NCI-H187 treated with DMSO at 0.1 percent for 48 hours (cell line): ENCODE data around the gene ASPHD1.
"Not testable (repeated sequence)": the region's sequence is repeated elsewhere in the genome, so short reads cannot be mapped to it uniquely, and the experiment has no call there.

ENCODE experiments used
- DNase-seq: peaks from one replicate; lab custom pipeline; 2025; lab: John Stamatoyannopoulos, UW

The ASPHD1 gene

DNA sequence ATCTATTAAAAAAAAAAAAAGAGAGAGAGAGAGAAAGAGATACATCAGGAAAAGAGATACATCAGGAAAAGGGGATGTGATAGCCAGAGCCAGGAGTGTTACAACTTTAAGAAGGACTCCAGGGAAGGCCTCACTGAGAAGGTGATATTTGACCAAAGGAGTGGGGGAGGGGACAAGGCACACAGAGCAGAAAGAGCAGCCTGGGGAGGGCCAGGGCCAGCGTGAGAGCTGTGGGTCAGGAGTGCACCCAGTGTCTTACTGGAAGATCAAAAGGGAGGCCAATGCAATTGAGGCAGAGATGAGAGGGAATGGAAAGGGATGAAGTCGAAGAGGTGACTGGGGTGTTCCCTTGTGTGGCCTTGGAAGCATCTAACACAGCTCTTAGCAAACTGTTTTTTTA lies 7.7 kb downstream of the ASPHD1 start:
- DNase-seq = no peak

DNA sequence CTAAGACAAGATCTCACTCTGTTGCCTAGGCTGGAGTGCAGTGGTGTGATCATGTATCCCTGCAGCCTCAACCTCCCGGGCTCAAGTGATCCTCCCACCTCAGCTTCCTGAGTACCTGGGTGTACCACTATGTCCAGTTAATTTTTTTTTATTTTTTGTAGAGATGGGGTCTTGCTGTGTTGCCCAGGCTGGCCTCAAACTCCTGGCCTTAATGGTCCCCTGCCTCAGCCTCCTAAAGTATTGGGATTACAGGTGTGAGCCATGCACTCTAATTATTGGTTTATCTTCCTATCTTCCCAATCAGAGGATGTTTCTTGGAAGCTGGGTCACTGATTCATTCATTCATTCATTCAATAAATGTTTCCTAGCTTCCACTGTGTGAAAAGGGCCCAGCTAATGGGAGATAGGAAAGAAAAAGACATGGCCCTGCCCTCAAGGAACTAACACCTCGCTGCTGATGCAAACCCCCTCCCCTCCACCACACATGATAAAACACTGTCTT lies 8.5 kb downstream of the ASPHD1 start:
- no peak for DNase-seq

DNA sequence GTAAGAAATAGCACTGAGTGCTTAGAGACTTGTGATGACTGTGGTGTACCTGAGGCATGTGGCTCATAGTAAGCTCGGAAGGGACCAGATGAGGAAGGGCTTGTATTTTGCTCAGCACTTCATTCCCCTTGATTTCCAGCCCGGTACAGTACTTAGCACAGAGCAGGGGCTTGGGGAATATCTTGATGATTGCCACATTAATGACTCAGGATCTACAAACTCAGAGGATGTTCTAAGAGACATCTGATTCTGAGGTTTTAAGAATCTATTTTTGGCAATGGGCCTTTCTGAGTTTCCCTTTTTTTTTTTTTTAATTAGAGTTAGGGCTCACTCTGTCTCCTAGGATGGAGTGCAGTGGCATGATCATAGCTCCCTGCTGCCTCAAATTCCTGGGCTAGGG lies 9.1 kb downstream of the ASPHD1 start:
- DNase-seq = no peak

DNA sequence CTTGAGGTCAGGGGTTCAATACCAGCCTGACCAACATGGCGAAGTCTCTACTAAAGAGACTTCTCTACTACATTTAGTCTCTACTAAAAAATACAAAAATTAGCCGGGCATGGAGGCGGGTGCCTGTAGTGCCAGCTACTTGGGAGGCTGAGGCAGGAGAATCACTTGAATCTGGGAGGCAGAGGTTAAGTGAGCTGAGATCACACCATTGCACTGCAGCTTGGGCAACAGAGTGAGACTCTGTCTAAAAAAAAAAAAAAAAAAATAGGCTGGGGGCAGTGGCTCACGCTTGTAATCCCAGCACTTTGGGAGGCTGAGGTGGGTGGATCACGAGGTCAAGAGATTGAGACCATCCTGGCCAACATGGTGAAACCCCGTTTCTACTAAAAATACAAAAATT lies 9.6 kb downstream of the ASPHD1 start:
- not testable (repeated sequence) for DNase-seq

DNA sequence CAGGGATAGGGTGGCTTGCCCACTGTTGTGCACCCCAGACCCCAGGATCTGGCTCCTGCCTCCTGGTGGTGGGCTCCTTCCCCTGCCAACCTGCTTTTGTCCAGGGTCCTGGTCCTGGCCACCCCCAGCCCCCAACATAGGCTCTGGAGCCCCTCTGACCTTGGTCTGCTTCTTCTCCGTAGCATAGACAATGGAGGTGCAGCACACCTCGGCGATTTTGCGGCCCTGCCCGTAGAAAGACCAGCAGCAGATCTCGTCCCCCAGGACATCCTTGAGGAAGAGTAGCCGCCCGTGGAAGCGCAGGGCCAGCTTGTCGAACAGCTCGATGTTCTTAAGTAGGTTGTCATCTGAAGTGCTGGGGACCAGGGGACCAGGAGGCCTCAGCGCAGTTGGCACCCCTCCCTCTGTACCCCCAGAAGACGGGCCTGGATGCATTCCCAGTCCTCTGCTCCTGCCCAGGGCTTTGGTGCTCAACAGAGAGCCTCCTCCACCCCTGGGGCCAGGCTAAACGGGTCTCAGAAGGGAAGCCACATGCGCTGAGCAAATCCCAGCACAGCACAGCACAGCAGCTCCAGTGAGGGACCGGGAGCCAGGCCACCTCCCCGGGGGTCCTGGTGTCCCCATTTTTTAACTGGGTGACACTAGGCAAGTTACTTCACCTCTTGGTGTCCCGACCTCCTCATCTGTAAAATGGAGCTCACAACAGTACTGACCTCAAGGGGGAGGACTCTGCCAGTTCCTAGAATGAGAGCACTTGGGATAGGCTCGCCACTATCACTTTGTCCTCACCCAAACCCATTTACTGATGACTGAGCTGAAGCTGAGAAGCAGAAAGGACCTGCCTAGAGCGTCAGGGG lies 10.8 kb downstream of the ASPHD1 start:
- DNase-seq = no peak

DNA sequence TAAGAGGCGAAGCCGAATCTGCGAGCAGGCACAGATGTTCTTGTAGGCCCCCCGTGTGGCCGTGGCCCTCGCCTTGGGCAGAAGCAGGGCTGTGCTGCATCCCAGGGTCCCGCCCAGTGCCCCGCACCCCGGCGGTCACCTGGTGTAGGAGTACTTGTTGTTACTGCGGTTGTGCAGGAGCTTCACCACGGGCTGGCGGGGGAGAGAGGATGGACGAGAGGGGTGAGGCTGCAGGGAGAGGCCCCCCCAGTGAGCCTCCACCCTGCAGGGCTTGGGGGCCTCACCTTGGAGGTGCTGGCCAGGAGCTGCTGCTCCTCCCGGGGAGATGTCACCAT lies 11.4 kb downstream of the ASPHD1 start:
- DNase-seq = no peak

DNA sequence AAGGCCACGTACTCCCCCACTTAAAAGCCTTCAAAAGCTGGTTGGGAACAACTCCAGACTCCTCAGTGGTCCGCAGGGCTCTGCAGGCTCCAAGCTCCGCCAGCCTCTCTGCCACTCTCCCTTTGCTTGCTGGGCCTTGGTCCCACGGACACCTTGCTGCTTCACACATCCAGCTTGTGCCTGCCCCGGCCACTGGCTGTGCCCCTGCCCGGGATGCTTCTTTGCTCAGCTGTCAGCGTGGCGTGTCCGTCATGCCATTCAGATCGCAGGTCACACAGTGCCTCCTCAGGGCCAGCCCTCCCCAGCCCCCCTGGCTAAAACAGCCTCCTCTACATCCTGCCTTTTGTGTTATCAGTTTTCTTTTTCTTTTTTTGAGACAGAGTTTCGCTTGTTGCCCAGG lies 11.8 kb downstream of the ASPHD1 start:
- no peak for DNase-seq

DNA sequence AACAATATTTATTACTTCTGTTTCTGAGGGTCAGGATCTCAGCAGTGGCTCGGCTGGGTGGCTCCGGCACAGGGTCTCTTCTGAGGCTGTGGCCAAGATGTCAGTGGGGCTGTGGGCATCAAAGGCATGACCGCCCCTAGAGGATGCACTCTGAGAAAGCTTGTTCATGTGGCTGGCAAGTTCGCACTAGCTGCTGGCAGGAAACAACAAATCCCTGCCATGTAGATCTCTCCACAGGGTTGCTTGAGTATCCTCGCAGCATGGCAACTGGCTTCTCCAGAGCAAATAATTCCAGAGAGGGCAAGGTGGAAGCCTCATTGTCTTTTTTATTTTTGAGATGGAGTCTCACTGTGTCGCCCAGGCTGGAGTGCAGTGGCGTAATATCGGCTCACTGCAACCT lies 13.2 kb downstream of the ASPHD1 start:
- no peak for DNase-seq

DNA sequence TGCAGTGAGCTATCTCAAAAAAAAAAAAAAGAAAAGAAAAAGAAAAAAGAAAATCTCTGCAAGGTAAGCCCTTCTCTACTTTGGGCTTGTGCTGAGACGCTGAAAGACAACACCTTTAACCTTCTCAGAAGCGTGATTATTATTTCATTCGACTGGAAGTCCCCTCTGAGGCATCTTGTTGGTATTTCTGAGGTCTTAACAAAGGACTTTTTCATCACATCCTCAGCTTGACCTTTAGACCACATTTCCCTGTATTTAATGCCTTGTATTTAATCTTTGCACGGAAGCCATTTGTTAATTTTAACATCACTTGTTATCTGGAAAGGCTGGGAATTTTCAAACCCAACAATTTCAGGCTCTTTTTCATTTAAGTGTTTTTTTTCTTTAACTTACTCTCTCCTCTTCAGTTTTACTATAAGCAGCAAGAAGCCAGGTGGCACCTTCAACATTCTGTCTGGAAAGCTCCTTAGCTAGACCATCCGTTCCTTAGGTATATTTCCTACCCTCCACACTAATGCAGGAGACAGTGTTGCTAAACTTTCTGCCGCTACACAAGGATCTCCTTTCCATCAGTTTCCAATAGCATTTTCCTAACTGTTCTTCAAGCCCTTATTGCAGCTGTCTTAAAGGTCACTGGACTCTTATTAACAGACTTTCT lies 15.4 kb downstream of the ASPHD1 start:
- DNase-seq = no peak

DNA sequence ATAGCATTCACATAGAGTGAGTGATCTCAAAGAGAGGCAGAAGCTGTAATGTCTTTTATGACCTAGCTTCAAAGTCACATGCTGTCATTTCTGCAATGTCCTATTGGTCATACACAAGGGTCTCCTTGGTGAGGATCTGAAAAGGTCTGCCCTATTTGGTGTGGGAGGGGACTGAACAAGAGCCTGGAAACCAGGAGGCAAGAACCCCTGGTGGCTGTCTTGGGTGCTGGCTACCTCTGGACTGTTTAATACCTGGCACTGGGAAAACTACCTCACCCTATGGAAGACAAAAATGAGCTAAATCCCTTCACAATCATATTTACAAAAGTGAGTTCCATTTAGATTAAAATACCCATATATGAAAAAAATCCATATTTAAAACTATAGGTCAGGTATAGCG lies 16.7 kb downstream of the ASPHD1 start:
- no peak for DNase-seq

DNA sequence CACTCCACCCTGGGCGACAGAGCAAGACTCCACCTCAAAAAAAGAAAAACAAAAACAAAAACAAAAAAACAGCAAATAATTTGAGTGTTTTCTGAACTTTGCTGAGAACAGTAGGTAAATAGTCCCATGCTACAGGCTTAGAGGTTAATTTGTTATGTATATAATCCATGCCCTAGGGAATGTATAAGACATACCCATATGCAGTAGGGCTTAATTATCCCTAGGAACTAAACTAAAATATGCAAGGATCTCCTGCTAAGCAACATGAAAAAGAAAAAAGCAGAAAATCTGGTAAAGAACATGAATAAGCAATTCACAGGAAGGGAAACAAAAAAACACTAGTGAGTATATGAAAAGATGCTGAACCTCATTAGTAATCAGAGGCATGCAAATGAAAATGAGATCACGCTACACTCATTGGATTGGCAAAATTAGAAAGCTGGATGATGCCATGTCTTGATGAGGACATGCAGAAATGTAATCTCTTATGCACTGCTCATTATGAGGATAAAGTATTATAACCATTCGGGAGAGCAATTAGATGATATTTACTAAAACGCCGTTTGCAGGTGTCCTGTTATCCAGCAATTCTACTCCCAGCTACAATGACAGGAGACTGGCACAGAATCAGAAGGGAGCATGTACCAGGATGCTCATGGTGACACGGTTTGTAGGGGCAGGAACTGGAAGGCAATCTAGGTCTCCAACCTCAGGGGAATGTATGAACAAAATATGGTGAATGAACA lies 20.2 kb downstream of the ASPHD1 start:
- no peak for DNase-seq

DNA sequence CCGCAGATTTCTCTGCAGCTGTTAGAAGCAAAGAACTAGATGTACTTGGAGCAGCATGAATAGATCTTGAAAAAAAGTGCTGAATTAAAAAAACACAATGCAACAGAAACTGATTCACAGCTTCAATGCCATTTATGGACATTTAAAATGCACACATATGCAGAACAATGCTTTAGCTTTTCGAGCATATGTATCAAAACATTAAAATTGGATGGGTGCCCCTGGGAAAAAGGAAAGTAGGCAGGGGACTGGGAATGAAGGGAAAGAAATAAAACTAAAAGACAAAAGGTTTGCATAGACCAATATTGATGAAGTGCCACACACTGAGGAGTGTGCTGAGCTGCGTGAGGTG lies 20.7 kb downstream of the ASPHD1 start:
- no peak for DNase-seq

DNA sequence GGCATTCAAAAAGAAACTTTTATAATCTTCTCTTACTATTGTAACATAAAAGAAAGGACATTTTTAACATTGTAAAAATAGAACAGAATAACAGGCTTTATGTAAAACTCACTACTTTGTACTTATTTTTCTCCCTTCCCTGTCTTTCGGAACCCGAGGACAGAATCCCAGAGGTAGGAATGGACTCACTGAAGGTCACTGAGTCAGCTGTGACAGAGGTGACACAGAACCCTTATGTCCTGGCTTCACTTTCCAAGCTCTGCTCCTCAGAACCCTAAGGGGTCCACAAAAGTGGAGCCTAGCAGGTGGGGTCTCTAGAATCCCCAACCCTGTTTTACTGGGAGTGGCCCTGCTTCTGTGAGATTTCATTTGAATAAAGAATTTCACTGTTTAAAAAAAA lies 22.0 kb downstream of the ASPHD1 start:
- no peak for DNase-seq

DNA sequence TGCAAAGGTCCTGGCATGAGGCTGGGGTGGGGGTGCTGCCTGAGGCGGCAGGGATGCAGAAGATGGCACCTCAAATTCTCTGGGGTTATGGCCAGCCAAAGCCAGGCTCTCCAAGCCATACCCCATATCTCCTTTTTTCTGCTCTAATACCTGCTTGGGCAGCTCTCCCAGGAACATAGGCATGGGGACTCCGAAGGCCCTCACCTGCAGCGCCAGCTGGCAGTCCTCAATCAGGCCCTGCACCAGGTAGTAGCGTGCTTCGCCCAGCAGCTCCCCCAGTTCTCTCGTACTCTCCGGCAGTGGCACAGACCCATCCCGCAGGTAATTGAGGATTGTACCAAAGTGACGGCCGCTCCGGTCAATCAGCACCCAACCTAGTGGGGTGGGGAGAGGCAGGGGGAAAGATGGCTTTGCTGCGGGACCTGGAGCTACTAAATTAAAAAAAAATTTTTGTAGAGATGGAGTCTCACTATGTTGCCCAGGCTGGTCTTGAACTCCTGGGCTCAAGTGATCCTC lies 22.8 kb downstream of the ASPHD1 start:
- DNase-seq = no peak

DNA sequence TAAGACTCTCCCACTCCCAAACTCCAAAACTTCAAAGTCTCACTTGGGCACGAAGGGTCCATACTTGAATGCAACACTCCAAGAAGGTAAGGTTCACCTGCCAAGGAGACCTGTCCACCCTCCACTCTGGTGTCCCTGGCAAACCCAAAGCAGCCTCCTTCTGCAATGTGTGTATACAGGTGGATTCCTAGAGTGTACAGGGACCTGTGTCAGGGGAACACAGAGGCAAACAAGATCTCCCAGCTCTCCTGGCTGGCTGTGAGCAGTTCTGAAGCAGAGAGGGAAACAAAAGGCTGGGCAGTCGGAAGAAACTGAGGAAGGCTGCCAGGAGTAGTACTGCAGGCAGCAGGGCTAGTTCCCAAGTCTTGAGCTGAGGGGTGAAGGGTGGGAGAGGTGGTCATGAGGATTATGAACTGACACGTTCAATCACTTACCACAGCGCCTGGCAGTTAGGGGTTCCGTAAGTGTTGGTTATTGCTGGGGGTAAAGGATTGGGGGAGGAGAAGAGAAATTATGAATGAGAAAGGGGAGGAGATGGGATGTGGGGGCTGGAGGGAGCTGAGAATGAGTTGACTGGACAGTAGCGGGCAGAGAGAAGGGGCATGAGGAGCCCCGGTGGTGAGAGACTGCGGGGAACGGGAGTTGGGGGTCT lies 24.9 kb downstream of the ASPHD1 start:
- DNase-seq = no peak

DNA sequence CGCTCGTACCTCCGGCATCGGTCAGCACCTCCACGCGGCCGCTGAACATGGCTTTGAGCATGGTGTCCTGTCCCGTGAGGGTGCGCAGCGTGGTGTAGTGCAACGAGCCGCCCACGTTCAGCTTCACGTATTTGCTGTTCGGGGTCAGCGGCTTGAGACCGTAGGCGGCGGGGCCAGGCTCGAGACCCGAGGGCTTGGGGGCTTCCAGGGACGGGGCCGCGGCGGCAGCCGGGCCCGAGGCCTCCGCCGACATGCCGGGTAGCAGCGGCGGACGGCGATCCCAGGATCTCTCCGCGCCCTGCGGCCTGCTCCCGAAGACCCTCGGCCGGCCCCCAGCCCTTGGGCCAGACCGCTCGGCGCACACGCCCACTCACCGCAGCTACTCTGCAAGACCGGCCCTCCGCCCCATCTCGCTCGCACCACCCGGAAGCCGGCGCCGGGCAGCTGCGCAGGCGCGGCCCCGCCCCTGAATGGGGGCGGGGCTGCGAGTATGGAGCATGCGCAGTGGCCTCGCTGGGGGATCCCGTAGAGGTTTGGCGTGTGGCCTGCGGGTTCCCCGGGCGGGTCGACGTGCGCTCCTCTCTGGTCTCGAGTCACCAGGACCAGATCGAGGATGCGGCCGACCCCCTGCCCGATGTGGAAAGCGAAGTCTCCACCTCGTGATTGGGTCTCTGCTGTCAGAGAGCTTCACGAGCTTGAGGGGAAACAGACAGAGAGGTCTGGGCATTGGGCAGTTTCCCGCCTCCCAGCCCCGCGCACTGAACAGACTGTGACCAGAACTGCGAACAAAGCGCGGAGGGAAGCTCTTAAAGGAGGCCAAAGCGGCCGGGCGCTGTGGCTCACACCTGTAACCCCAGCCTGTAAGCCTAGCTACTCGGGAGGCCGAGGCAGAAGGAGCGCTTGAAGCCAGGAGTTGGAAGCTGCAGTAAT lies 25.8 kb downstream of the ASPHD1 start, which contains the start of gene KCTD13:
Gene KCTD13, minus strand, starts transcription at position 446 of the 930 bp plus-strand sequence. Its CDS starts 193 bp downstream, at position 253.
- DNase-seq = peak; percentile 1

DNA sequence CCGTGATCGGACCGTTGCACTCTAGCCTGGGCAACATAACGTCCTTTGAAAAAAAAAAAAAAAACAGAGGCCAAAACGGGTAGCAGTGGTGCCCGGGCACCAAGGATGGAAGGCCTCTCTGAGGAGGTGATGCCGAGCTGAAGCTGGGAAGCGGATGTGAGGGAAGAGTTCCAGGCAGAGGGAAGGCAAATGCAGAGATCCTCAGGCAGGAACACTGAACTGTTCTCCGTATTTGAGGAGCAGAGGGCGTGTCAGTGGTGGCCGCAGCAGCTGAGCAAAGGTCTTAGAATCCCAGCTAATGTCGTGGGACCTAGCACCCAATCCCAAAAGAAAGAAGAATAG lies 26.4 kb downstream of the ASPHD1 start:
- DNase-seq = no peak

DNA sequence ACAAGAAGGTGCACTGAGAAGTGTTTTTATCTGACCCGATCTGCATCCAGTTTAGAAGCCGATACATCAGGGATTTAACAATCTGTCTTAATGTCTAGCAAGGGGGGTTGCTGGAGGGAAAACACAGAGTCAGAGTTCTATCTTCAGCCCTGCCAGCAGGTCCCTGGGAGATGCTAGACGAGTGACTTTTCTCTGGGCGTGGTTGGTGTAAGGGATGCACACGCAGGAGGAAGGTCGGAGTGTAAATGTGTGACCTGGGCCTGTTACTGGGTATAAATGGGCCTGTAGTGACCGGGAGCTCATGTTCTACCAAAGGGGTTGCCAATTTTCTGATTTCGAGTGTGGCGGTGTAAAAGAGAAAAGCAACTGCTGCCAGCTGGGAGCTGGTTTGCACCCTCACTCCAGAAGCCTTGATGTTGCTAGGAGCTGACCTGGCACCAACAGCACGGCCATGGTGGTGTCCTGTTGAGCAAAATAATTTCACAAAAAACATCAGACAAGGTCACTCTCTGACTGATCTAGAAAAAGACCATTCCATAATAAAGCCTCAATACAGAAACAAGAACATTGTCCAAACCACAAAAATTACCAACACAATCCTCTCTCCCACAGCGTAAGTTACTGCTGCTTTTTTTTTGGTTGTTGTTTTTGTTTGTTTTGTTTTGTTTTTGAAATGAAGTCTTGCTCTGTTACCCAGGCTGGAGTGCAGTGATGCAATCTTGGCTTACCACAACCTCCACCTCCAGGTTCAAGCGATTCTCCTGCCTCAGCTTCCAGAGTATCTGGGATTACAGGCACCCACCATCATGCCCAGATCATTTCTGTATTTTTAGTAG lies 27.0 kb downstream of the ASPHD1 start:
- no peak for DNase-seq

DNA sequence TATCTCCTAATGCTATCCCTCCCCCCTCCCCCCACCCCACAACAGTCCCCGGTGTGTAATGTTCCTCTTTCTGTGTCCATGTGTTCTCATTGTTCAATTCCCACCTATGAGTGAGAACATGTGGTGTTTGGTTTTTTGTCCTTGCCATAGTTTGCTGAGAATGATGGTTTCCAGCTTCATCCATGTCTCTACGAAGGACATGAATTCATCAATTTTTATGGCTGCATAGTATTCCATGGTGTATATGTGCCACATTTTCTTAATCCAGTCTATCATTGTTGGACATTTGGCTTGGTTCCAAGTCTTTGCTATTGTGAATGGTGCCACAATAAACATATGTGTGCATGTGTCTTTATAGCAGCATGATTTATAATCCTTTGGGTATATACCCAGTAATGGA lies 31.5 kb downstream of the ASPHD1 start:
- not testable (repeated sequence) for DNase-seq

DNA sequence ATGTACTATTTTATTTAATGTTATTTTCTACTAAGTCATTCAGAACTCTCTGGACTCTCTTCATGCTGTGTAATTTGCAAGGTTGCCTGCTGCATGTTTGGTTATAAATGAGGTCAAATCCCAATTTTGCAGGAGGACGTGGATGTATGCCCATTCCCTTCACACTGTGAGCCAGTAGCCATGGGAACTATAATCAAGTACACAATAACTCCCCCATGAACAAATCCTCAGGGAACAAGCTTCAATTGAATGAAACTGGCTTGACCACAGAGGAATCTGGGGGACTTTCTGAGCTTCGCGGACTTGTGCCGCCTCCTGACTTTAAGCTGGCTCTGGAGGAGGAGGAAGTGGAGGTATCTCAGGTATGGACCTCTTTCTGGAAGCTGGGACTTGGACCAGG lies 40.4 kb downstream of the ASPHD1 start:
- DNase-seq = no peak
